K562 (cell line): ENCODE results near the gene BRD3OS. TPM values are rescaled to one million over a fixed set of nuclear protein-coding genes. Genes with fewer than 3 reads are reported as not detected.

ENCODE experiments used
- ATAC-seq: fragments of 200-7000 bp; cut with Tn5 transposase; 3 replicates; pipeline ENCODE4 v1.9.1; 2020; ENCODE audit warnings: moderate library complexity
- BruUV-seq: library from RNA; stranded (reverse); fragments of 400-500 nt; replicated peaks from 2 replicates; lab custom pipeline; 2021; lab: Mats Ljungman, UMichigan
- CTCF ChIA-PET: fragments of 300-600 bp; formaldehyde crosslinking; extraction: SDS; loops from one replicate; lab custom pipeline; 2021; ENCODE audit warnings: low intra/inter-chr PET ratio; lab: Yijun Ruan, JAX
- POLR2A ChIA-PET: fragments of 300-600, 350-650 bp; sonication (Branson Sonifier 250); formaldehyde crosslinking; extraction: SDS; loops from one replicate; lab custom pipeline; 2021; ENCODE audit warnings: antibody characterized with exemption, inconsistent platforms; lab: Yijun Ruan, JAX
- DNase-seq, 4 experiments: peaks; one replicate each; pipeline versions ENCODE4 v3.0.0 to v3.0.0-alpha.2; 2011 to 2018; ENCODE audit warnings: low spot score in 3 of 4, mixed read lengths in 3 of 4; ENCODE audit errors: extremely low read depth in 1 of 4
- FAIRE-seq: peaks from 2 replicates; lab custom pipeline; 2011; peaks lifted over from hg19 to GRCh38; lab: Jason Lieb, UNC
- H2AFZ ChIP-seq: 2 replicates; pipeline ENCODE4 v1.6.0; 2011; ENCODE audit warnings: low read depth, low read length, control low read depth, inconsistent platforms
- H3K27ac ChIP-seq: fragments of 200-600 bp; 3 replicates; pipeline ENCODE4 v1.8.0; 2011; ENCODE audit warnings: low read depth, mild to moderate bottlenecking, control low read depth, inconsistent platforms, low read length, moderate library complexity, mixed read lengths; ENCODE audit errors: extremely low read depth
- H3K27me3 ChIP-seq, 2 experiments: fragments of 300-600 bp in 1 of 2; 2 replicates in 1 of 2; 3 replicates in 1 of 2; pipeline versions ENCODE4 v1.6.0 to v1.8.0; 2011; ENCODE audit warnings: inconsistent platforms in 2 of 2, low read length in 2 of 2, mild to moderate bottlenecking in 1 of 2, mixed read lengths in 1 of 2, moderate library complexity in 1 of 2; ENCODE audit not compliant: control insufficient read depth in 2 of 2, insufficient read depth in 2 of 2
- H3K36me3 ChIP-seq: fragments of 300-600 bp; 3 replicates; pipeline ENCODE4 v1.8.0; 2011; ENCODE audit warnings: mild to moderate bottlenecking, low read length, inconsistent platforms; ENCODE audit not compliant: control insufficient read depth, insufficient read depth
- H3K4me1 ChIP-seq, 2 experiments: fragments of 200-600 bp in 1 of 2; replicated peaks in 1 of 2; 2 replicates in 1 of 2; 3 replicates in 1 of 2; pipeline versions ENCODE4 v1.5.1 to v1.8.0; 2011; ENCODE audit warnings: inconsistent platforms in 2 of 2, low read length in 2 of 2, mild to moderate bottlenecking in 1 of 2, mixed read lengths in 1 of 2, moderate library complexity in 1 of 2; ENCODE audit not compliant: control insufficient read depth in 2 of 2, insufficient read depth in 2 of 2
- H3K4me2 ChIP-seq: 2 replicates; pipeline ENCODE4 v1.6.1; 2011; ENCODE audit warnings: low read length, control low read depth, inconsistent platforms, mixed read lengths; ENCODE audit not compliant: insufficient read depth
- H3K4me3 ChIP-seq: fragments of 200-600 bp; sonication (generic), shearing (Covaris generic); 2 replicates; pipeline ENCODE4 v1.5.1; 2016; ENCODE audit warnings: control low read depth, inconsistent platforms
- H3K79me2 ChIP-seq: fragments of 200-600 bp; 3 replicates; pipeline ENCODE4 v1.8.0; 2011; ENCODE audit warnings: low read length, inconsistent platforms; ENCODE audit not compliant: control insufficient read depth, insufficient read depth
- H3K9ac ChIP-seq, 2 experiments: 2 replicates each; pipeline versions ENCODE4 v1.6.0 to v1.6.1; 2011; ENCODE audit warnings: low read depth in 2 of 2, low read length in 2 of 2, control low read depth in 1 of 2, inconsistent platforms in 1 of 2, mild to moderate bottlenecking in 1 of 2, mixed read lengths in 1 of 2; ENCODE audit not compliant: insufficient read depth in 1 of 2
- H3K9me1 ChIP-seq: one replicate; pipeline ENCODE4 v1.6.0; 2011; ENCODE audit warnings: inconsistent platforms, mild to moderate bottlenecking, low read length, moderate library complexity; ENCODE audit not compliant: control insufficient read depth, insufficient read depth
- H3K9me3 ChIP-seq: replicated peaks from 2 replicates; pipeline ENCODE4 v1.5.1; 2011; ENCODE audit warnings: low read depth, low read length, inconsistent platforms; ENCODE audit not compliant: control insufficient read depth, insufficient read depth
- H4K20me1 ChIP-seq: replicated peaks from 2 replicates; pipeline ENCODE4 v1.6.1; 2011; ENCODE audit warnings: low read length, inconsistent platforms, mixed read lengths; ENCODE audit not compliant: control insufficient read depth, insufficient read depth
- HDAC8 ChIP-seq: fragments of 450-650 bp; IDR thresholded peaks from 2 replicates; pipeline ENCODE4 v1.6.1; 2016; ENCODE audit warnings: mild to moderate bottlenecking, missing genetic modification characterization, moderate library complexity, missing compliant biosample characterization
- POLR2G ChIP-seq: fragments of 200-400 bp; formaldehyde crosslinking; IDR thresholded peaks from 2 replicates; pipeline ENCODE4 v1.6.1; 2017; ENCODE audit warnings: low read depth, mild to moderate bottlenecking, antibody characterized with exemption, low read length, moderate library complexity
- WGBS: fragments of 100-300 bp; shearing (Covaris generic); methylation state at CpG from one replicate; pipeline ENCODE4 v1.1.6; 2016; ENCODE audit warnings: low coverage, mixed read lengths; ENCODE audit not compliant: insufficient coverage; ENCODE audit errors: missing lambda C conversion rate; 5-methylcytosine and 5-hydroxymethylcytosine counted together
- in situ Hi-C: fragments of 300-500 bp; cut with MboI; formaldehyde crosslinking; loops from 4 replicates; pipeline ENCODE4 v1.15.0; 2018; ENCODE audit warnings: inconsistent platforms, mixed read lengths
- intact Hi-C: fragments of 100-400 bp; cut with micrococcal nuclease; formaldehyde crosslinking; loops from 2 replicates; pipeline ENCODE4 v1.14.2; 2022
- polyA plus RNA-seq, 8 experiments: library from polyadenylated mRNA; depleted of rRNA in 4 of 8; stranded (reverse) in 5 of 8; unstranded in 3 of 8; fragments of >200 nt; fragmentation: Nextera tagmentation in 2 of 8; fragmentation: Illumina TruSeq in 1 of 8; extraction: Ambion mirVana in 2 of 8; extraction: Trizol in 1 of 8; gene quantifications; 2 replicates each; pipeline versions ENCODE4 v1.2.1 to v1.2.3, GENCODE V29; 2011 to 2014; ENCODE audit warnings: inconsistent platforms in 1 of 8, missing spikeins in 1 of 8
- total RNA-seq, 7 experiments: library from RNA; depleted of rRNA in 6 of 7; stranded (reverse); fragments of >200 nt in 6 of 7; fragmentation: Illumina TruSeq in 2 of 7; extraction: Trizol in 2 of 7; gene quantifications; 2 replicates each; pipeline versions ENCODE4 v1.2.1 to v1.2.3, GENCODE V29; 2011 to 2021; ENCODE audit warnings: low replicate concordance in 1 of 7

The BRD3OS gene
- total and polyA plus RNA-seq, 9 of the 15 experiments (the other 6 are each of a cell fraction or from before 2014, with no cell fraction given): 1.1 to 8.7 (median 5.9) TPM

- Histone ChIP-seq H3K4me1 (peaks cover 0 to 20% of the 10 kb centered on the region in 2 experiments; a peak in 2 of 5 replicates), H2AFZ (no peak overlapping the region), H3K27ac (no peak overlapping the region), H3K4me2 (no peak overlapping the region), H3K9me3 (no peaks in the 10 kb centered on the region)
- ChIA-PET CTCF (no interaction called here), POLR2A (interaction anchor here (0.6 to 0.7 kb wide), 3 partner anchors 14 to 1734 kb away, joined by 3 to 5 read pairs (median 3); no protein-coding TSS in a partner anchor)
- ATAC-seq (no peak), FAIRE-seq (no peak)
- WGBS: 86% methylated on average over 13 of the region's 21 CpGs
- intact Hi-C loops: no loop called here
- TF ChIP-seq HDAC8 (tag) (no peak), POLR2G (peak; percentile 42; the same call in 1 of the 2 replicates)
- TF ChIP-seq, all 486 proteins: peak for 1
- BruUV-seq: no TSS peak
- Histone ChIP-seq H3K27me3 (no peaks in the 10 kb centered on the region), H3K79me2 (no peaks in the 10 kb centered on the region), H4K20me1 (no peaks in the 10 kb centered on the region), H3K4me3 (no peak overlapping the region), H3K9ac (no peak overlapping the region; a peak in 1 of 4 replicates), H3K36me3 (peaks cover 57% of the 10 kb centered on the region; the same call in 1 of the 3 replicates), H3K9me1 (no peaks in the 10 kb centered on the region)
- no peak for DNase-seq
- in situ Hi-C loops: no loop called here
These were observed 21.8 kb downstream of the BRD3OS start for GRCh38 chr9:134046894-134047681.
